Measurements from ENCODE around the gene CAMK4.

DNA sequence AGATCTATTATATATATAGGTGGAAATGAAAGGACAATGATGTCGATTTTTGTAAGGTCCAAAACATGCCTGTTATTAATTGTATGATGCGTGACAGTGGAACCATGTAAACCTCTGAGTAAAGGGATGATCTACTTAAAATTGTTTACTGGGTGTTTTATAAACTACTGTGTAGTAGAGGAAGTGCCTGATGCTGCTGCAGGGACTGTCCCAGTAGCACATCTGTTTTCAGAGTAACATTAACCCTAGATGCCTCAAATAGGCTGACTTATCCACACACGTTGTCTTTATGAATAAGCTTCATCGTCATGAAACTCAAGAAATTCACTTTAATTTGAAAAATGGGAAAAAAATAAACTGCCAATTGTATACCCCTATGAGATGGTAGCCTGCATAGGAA, 1.7 kb downstream of the CAMK4 start:
- no peak for TF ChIP-seq EP300 (IDR thresholded peaks at IDR 0.05; ENCODE audit: low read depth)
- no peak for TF ChIP-seq POLR2A (IDR thresholded peaks at IDR 0.05)
- TF ChIP-seq, protein P1, sequence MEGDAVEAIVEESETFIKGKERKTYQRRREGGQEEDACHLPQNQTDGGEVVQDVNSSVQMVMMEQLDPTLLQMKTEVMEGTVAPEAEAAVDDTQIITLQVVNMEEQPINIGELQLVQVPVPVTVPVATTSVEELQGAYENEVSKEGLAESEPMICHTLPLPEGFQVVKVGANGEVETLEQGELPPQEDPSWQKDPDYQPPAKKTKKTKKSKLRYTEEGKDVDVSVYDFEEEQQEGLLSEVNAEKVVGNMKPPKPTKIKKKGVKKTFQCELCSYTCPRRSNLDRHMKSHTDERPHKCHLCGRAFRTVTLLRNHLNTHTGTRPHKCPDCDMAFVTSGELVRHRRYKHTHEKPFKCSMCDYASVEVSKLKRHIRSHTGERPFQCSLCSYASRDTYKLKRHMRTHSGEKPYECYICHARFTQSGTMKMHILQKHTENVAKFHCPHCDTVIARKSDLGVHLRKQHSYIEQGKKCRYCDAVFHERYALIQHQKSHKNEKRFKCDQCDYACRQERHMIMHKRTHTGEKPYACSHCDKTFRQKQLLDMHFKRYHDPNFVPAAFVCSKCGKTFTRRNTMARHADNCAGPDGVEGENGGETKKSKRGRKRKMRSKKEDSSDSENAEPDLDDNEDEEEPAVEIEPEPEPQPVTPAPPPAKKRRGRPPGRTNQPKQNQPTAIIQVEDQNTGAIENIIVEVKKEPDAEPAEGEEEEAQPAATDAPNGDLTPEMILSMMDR (IDR thresholded peaks at IDR 0.05) = no peak

Data from transverse colon (tissue), 3 donors.